Stimulated activated memory B cell treated with anti-CD40 and anti-IgM and Interleukin-4, amounts not matched to agents 10 μg/mL and 1 μg/mL and 100 μg/mL, for 72 hours (primary cell): ENCODE measurements around the gene CFAP92.
A peak's percentile ranks its signal among the peaks of the same experiment; 100 is the strongest.

Source experiments
- ATAC-seq: fragments of 150-1000 bp; cut with Tn5 transposase; 2 replicates; pipeline ENCODE4 v1.10.0; 2021
- H3K27ac Mint-ChIP-seq: one replicate; pipeline ENCODE4 v1.8.0; 2022; ENCODE audit warnings: mild to moderate bottlenecking, mixed read lengths
- H3K27me3 Mint-ChIP-seq: one replicate; pipeline ENCODE4 v1.8.0; 2022; ENCODE audit warnings: mixed read lengths
- H3K36me3 Mint-ChIP-seq: one replicate; pipeline ENCODE4 v1.8.0; 2022; ENCODE audit warnings: mixed read lengths
- H3K4me1 Mint-ChIP-seq: one replicate; pipeline ENCODE4 v1.8.0; 2022; ENCODE audit warnings: mixed read lengths
- H3K4me3 Mint-ChIP-seq: one replicate; pipeline ENCODE4 v1.8.0; 2022; ENCODE audit warnings: mild to moderate bottlenecking, moderate library complexity, mixed read lengths
- H3K9me3 Mint-ChIP-seq: one replicate; pipeline ENCODE4 v1.8.0; 2022; ENCODE audit warnings: mixed read lengths

Gene CFAP92

DNA sequence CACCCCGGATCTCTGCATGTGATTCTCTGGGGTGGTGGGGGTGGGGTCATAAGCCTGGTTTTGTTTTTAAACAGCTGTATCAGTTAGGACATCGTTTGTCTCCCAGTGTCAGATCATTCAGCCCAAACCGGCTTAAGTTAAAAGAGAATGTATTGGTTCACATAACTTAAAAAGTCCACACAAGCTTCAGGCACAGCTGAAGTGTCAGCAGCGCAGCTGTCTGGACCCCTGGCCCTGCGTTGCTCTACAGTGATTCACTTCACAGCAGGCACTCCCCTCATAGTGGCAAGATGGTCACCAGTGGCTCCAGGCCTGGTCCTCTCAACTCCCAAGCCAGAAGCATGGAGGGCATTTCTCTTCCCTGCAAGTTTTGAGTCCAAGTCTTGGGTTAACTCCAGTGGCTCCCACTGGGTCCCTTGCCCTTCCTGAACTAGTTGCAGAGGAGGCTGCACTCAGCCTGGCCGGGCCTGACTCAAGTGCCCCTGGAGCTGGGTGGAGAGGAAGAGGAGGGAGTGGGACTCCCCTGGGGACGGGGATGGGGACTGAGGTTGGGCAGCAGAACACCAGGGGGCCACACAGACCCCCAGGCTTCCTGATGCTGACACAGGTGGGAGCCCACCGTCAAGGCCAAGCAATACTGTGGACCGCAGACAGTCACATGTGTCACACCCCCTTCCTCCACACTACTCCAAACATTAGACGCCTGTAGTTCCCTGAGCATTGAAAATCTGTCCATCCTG lies 37.8 kb upstream of the CFAP92 start:
- Mint-ChIP-seq H3K36me3 (no peaks in the 10 kb centered on the region), H3K27ac (peak overlapping the region; percentile 35), H3K4me3 (no peak overlapping the region), H3K9me3 (no peaks in the 10 kb centered on the region), H3K27me3 (peaks cover 32% of the 10 kb centered on the region), H3K4me1 (peaks cover 4% of the 10 kb centered on the region)
- no peak for ATAC-seq

DNA sequence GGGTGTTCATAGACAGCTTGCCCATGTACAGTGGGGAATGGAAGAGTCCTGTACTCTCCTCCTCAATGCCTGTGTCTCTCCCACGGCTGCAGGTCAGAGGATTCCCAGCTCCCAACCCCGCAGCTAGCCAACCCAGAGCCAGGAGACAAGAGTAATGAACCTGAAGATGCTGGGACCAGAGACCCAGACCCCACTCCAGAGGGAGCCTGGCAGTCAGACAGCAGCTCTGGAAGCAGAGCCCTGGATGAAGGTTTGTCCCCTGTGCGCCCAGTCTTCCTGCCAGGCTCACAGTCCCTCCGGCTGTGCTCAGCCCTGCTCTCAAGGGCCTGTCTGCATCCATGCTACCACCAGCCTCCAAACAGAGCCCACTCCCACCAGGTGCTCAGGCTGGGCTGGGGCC lies 36.7 kb upstream of the CFAP92 start:
- Mint-ChIP-seq H3K27ac (no peak overlapping the region), H3K9me3 (no peaks in the 10 kb centered on the region), H3K4me3 (no peak overlapping the region), H3K4me1 (peaks cover 10% of the 10 kb centered on the region), H3K36me3 (no peaks in the 10 kb centered on the region), H3K27me3 (peaks cover 26% of the 10 kb centered on the region)
- no peak for ATAC-seq

- H3K4me1 Mint-ChIP-seq: peaks cover 10% of the 10 kb centered on the region
- H3K4me3 Mint-ChIP-seq: peak overlapping the region; percentile 50
- no peak overlapping the region for H3K27ac Mint-ChIP-seq
- H3K9me3 Mint-ChIP-seq: no peaks in the 10 kb centered on the region
- H3K36me3 Mint-ChIP-seq: no peaks in the 10 kb centered on the region
- H3K27me3 Mint-ChIP-seq: peaks cover 25% of the 10 kb centered on the region
- no peak for ATAC-seq
These were observed 35.0 kb upstream of the CFAP92 start for GRCh38 chr3:129028866-129029265.

DNA sequence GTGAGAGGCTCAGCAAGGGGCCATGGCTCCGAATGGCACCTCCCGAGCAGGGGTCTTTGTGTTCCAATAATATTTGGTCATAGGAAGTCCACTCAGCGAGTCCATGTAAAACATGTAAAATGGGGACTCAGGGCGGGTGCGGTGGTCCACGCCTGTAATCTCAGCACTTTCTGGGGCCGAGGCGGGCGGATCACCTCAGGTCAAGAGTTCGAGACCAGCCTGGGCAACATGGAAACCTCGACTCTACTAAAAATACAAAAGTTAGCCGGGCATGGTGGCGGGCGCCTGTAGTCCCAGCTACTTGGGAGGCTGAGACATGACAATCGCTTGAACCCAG lies 33.6 kb upstream of the CFAP92 start:
- Mint-ChIP-seq H3K4me3 (peak overlapping the region; percentile 51), H3K9me3 (no peaks in the 10 kb centered on the region), H3K27me3 (peaks cover 13% of the 10 kb centered on the region), H3K4me1 (peaks cover 10% of the 10 kb centered on the region), H3K36me3 (no peaks in the 10 kb centered on the region), H3K27ac (no peak overlapping the region)
- ATAC-seq: no peak

- Mint-ChIP-seq H3K27ac (peak overlapping the region; percentile 80), H3K4me3 (peak overlapping the region; percentile 78), H3K27me3 (peaks cover 7% of the 10 kb centered on the region), H3K36me3 (no peaks in the 10 kb centered on the region), H3K9me3 (no peaks in the 10 kb centered on the region), H3K4me1 (peaks cover 10% of the 10 kb centered on the region)
- ATAC-seq: peak; percentile 99
These were observed 33.1 kb upstream of the CFAP92 start for GRCh38 chr3:129026728-129027543.

DNA sequence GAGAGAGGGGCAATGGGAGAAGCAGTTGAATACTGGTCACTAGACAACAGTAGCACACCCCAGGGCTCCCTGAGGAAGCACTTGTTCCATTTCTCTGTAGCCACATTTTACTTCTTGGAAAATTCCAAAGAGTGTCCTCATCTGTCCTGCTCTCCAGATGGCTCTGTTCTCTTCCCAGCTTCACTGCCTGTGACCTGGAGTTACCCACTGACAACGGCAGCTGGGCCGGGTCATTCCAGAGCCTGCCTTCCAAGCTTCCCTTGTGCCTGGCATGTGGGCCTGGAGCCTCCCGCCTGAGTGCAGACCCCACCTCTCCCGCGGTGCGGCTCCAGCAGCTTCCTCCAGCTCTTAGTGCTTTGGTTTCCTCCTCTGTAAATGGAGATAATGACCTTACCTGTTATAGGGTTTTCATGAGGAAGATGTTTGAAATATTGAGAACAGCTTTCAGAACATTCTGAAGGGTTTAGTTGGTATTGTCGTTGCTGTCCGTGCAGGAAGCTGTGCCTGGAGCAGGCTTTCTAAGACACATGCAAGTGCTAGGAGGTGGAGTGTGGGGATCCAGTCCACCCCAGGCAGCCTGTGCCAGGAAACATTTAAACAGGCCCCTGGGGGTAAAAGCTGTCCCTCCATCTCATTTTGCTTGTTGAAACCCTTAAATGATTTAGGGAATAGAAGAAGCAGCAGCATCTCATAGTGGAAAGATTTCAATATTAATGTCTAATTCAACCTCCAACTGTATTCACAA lies 32.0 kb upstream of the CFAP92 start:
- Mint-ChIP-seq H3K36me3 (no peaks in the 10 kb centered on the region), H3K4me1 (peaks cover 10% of the 10 kb centered on the region), H3K4me3 (no peak overlapping the region), H3K27ac (peak overlapping the region; percentile 80), H3K27me3 (peaks cover 6% of the 10 kb centered on the region), H3K9me3 (no peaks in the 10 kb centered on the region)
- ATAC-seq: no peak

- H3K27ac Mint-ChIP-seq: no peak overlapping the region
- H3K9me3 Mint-ChIP-seq: no peaks in the 10 kb centered on the region
These were observed 31.2 kb upstream of the CFAP92 start for GRCh38 chr3:129025108-129025507.

DNA sequence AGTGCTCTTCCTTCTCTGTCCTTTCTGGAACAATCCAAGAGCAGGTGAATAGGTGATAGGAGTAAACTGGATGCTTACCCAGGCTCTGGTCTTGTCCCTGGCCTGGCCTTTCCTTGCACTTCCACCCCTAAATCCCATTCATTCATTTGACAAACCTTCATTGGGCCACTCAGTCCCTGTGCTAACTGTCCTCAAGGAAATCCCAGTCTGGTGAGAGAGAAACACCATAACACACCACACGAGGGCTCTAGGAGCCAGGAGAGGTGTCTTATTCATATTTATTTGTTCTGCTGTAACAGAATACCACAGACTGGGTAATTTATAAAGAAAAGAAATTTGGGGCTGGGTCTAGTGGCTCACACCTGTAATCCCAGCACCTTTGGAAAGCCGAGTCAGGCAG lies 30.0 kb upstream of the CFAP92 start:
- Mint-ChIP-seq H3K4me1 (peaks cover 13% of the 10 kb centered on the region), H3K27ac (no peak overlapping the region), H3K9me3 (no peaks in the 10 kb centered on the region), H3K36me3 (no peaks in the 10 kb centered on the region), H3K27me3 (peaks cover 2% of the 10 kb centered on the region), H3K4me3 (no peak overlapping the region)
- ATAC-seq: no peak

More at GRCh38 chr3:129025108-129025507, 31.2 kb upstream of the CFAP92 start:
- Mint-ChIP-seq H3K36me3 (no peaks in the 10 kb centered on the region), H3K4me1 (peaks cover 10% of the 10 kb centered on the region), H3K27me3 (peaks cover 6% of the 10 kb centered on the region), H3K4me3 (no peak overlapping the region)
- no peak for ATAC-seq

GRCh38 chr3:129023008-129023358 lies 29.1 kb upstream of the CFAP92 start:
- Mint-ChIP-seq H3K36me3 (no peaks in the 10 kb centered on the region), H3K4me3 (no peak overlapping the region), H3K27me3 (no peaks in the 10 kb centered on the region), H3K9me3 (no peaks in the 10 kb centered on the region), H3K27ac (no peak overlapping the region), H3K4me1 (peaks cover 18% of the 10 kb centered on the region)
- no peak for ATAC-seq

DNA sequence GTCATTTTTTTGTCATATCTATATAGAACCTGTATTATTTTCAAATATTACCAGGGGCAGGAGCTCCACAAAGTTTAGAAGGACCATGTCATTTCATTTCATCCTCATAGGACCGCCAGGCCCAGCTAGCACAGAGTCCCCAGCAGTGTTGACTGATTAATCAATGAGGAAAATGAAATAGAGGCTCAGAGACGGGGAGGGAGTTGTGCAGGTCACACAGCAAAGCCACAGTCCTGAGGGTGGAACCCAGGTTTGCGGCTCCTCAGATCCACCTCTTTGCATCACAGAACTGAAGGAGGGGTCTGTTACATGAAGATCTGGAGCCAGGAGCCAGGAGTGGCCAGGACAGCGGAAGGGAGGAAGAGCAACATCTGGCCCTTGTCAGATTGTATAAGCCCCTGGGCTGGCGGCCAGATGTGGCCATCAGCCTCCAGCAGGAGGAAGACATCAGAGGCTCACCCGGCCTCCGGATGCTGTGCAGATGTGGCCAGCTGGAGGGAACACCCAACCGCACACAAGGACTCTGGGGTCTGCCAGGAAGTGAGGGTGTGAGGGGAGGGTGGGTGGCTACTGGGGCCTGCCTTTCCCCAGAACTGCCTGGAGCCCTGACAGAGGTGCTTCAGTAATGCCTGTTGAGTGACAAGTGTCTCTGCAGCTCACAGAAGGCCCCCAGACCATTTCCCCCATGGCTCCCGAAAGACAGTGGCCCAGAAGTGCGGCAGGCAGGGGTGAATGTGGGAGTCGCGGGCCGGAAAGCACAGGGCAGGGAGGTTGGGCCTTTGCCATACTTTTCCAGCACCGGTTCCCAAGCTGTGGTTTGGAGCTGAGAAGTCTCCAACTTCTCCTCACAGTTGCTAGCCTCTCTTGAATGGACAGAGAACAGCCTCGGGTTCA lies 28.5 kb upstream of the CFAP92 start:
- H3K4me3 Mint-ChIP-seq: no peak overlapping the region
- peaks cover 23% of the 10 kb centered on the region for H3K4me1 Mint-ChIP-seq
- H3K9me3 Mint-ChIP-seq: no peaks in the 10 kb centered on the region
- no peak for ATAC-seq
- no peaks in the 10 kb centered on the region for H3K36me3 Mint-ChIP-seq
- peak overlapping the region; percentile 5 for H3K27ac Mint-ChIP-seq
- no peaks in the 10 kb centered on the region for H3K27me3 Mint-ChIP-seq

GRCh38 chr3:129021140-129021551 lies 27.3 kb upstream of the CFAP92 start:
- peaks cover 27% of the 10 kb centered on the region for H3K4me1 Mint-ChIP-seq
- H3K36me3 Mint-ChIP-seq: no peaks in the 10 kb centered on the region
- ATAC-seq: no peak
- H3K9me3 Mint-ChIP-seq: no peaks in the 10 kb centered on the region
- no peaks in the 10 kb centered on the region for H3K27me3 Mint-ChIP-seq
- no peak overlapping the region for H3K27ac Mint-ChIP-seq
- no peak overlapping the region for H3K4me3 Mint-ChIP-seq

- no peak for ATAC-seq
- Mint-ChIP-seq H3K9me3 (no peaks in the 10 kb centered on the region), H3K4me1 (peaks cover 30% of the 10 kb centered on the region), H3K36me3 (no peaks in the 10 kb centered on the region), H3K27me3 (no peaks in the 10 kb centered on the region), H3K27ac (no peak overlapping the region), H3K4me3 (no peak overlapping the region)
These were observed 26.8 kb upstream of the CFAP92 start for GRCh38 chr3:129020691-129021090.

- Mint-ChIP-seq H3K4me1 (peaks cover 40% of the 10 kb centered on the region), H3K4me3 (no peak overlapping the region), H3K9me3 (no peaks in the 10 kb centered on the region), H3K27ac (peak overlapping the region; percentile 55), H3K36me3 (no peaks in the 10 kb centered on the region), H3K27me3 (no peaks in the 10 kb centered on the region)
- no peak for ATAC-seq
These were observed 25.4 kb upstream of the CFAP92 start for GRCh38 chr3:129019266-129019665.

DNA sequence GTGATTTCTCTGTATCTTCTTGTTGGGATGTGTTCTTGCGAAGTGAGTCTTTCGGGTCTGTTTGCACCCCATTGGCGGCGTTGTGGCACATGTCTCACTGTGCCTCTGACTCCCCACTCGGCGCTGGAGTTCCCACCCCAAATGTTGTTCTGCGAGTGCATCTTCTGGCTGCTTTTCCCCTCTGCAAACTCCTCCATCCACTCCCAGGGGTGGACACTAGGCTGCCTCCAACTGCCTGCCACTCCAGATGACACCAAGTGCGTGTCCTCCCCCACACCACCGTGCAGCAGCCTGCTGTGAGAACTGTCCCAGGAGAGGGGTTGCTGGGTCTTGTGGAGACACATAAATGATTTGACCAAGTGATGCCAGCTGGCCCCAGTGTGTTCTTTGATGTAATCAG lies 24.9 kb upstream of the CFAP92 start:
- no peak overlapping the region for H3K4me3 Mint-ChIP-seq
- H3K9me3 Mint-ChIP-seq: no peaks in the 10 kb centered on the region
- no peaks in the 10 kb centered on the region for H3K36me3 Mint-ChIP-seq
- no peak for ATAC-seq
- peaks cover 40% of the 10 kb centered on the region for H3K4me1 Mint-ChIP-seq
- peak overlapping the region; percentile 55 for H3K27ac Mint-ChIP-seq
- no peaks in the 10 kb centered on the region for H3K27me3 Mint-ChIP-seq

DNA sequence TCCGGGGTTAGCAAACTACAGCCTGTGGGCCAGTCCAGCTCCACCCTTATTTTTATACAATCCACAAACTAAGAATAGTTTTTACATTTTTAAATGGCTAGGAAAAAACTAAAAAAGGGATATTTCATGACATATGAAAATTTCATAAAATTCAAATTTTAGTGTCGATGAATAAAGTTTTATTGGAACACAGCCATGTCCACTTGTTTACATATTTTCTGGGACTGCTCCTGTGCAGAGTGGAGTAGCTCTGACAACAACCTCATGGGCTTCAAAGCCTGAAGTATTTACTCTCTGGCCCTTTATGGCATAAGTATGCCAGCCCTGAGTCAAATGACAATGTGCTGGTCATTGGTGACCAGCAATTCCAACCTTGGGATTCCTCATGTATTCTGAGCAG lies 24.4 kb upstream of the CFAP92 start:
- H3K27me3 Mint-ChIP-seq: no peaks in the 10 kb centered on the region
- ATAC-seq: no peak
- H3K27ac Mint-ChIP-seq: peak overlapping the region; percentile 55
- H3K4me3 Mint-ChIP-seq: no peak overlapping the region
- no peaks in the 10 kb centered on the region for H3K36me3 Mint-ChIP-seq
- H3K9me3 Mint-ChIP-seq: no peaks in the 10 kb centered on the region
- peaks cover 40% of the 10 kb centered on the region for H3K4me1 Mint-ChIP-seq
